AG10803 (cell line): Measurements from ENCODE around the gene CYTH4.

Source experiments
- DNase-seq: peaks from one replicate; pipeline ENCODE4 v3.0.0; 2010; ENCODE audit warnings: low read depth
- H3K4me3 ChIP-seq: 2 replicates; pipeline ENCODE4 v1.5.1; 2011; ENCODE audit warnings: mild to moderate bottlenecking, low read length, control low read depth
- CTCF ChIP-seq: conservative IDR thresholded peaks from 2 replicates; pipeline ENCODE4 v1.5.1; 2011; ENCODE audit warnings: mild to moderate bottlenecking, low read length, control low read depth, inconsistent platforms

Gene CYTH4

GRCh38 chr22:37334859-37335805 is 52.8 kb downstream of the CYTH4 start:
- TF ChIP-seq CTCF: no peak
- DNase-seq: no peak
- no peak overlapping the region for H3K4me3 ChIP-seq

GRCh38 chr22:37335806-37336199 is 53.5 kb downstream of the CYTH4 start:
- DNase-seq: no peak
- H3K4me3 ChIP-seq: no peak overlapping the region
- TF ChIP-seq CTCF: no peak

GRCh38 chr22:37336579-37336978 is 54.3 kb downstream of the CYTH4 start:
- H3K4me3 ChIP-seq: no peak overlapping the region

GRCh38 chr22:37337204-37337943 is 55.1 kb downstream of the CYTH4 start:
- H3K4me3 ChIP-seq: no peak overlapping the region
- DNase-seq: peak; percentile 13
- TF ChIP-seq CTCF: no peak

More at GRCh38 chr22:37336579-37336978, 54.3 kb downstream of the CYTH4 start:
- TF ChIP-seq CTCF: no peak
- no peak for DNase-seq

- H3K4me3 ChIP-seq: no peak overlapping the region
- no peak for DNase-seq
- no peak for TF ChIP-seq CTCF
Measured at GRCh38 chr22:37338539-37339246, 56.4 kb downstream of the CYTH4 start.

- TF ChIP-seq CTCF: no peak
- no peak for DNase-seq
- H3K4me3 ChIP-seq: no peak overlapping the region
Measured at GRCh38 chr22:37340331-37341262, 58.3 kb downstream of the CYTH4 start.
